ENCODE measurements around the gene CLCN7. TPM values are rescaled to one million over a fixed set of nuclear protein-coding genes. Genes with fewer than 3 reads are reported as not detected.

CLCN7 gene
- total and polyA plus RNA-seq, 2 of the 8 experiments (the other 6 are each of a cell fraction or from before 2014, with no cell fraction given): 38.6 to 81.5 TPM

DNA sequence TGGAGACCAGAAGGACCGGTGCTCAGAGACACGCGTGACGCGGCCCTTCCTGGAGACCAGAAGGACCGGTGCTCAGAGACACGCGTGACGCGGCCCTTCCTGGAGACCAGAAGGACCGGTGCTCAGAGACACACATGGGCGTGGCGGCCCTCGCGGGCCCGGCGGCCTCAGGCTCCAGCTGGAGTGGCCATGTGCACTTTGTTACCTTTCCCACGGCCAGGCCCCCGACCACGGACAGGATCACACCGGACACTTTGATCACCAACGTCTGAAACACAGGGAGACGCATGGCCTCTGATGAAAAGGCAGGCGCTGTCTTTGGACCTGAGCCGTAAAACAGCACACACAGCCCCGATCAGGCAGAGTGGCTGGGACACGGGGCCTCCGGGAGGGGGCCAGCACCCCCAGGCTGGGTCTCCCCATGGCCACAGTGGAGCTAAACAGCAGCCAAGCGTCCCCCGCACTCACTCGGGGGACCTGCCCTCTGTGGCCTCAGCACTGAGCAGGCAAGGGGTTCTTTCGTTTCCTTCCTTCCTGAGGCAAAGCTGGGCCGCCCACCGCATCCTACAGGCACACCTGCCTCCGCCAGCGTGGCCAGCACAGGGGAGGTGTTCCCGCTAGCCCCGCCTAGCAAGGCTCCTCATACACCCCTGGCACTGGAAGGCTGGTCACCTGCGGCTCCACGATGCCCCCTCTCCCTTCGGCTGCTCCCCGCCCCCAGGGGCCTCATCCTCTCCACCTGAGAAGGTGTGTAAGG, 17.2 kb downstream of the CLCN7 start (continued):
- TF ChIP-seq KDM5A (IDR thresholded peaks at IDR 0.05; ENCODE audit: low read length) (no peak), SUZ12 (IDR thresholded peaks at IDR 0.05; ENCODE audit: low read length) (no peak), JUND (IDR thresholded peaks at IDR 0.05; ENCODE audit: low read length) (no peak), GTF2F1 (IDR thresholded peaks at IDR 0.05; ENCODE audit: borderline replicate concordance, low read depth, low read length) (no peak), SAP30 (IDR thresholded peaks at IDR 0.05; ENCODE audit: insufficient read depth, insufficient replicate concordance, low read length) (no peak), POLR2A (IDR thresholded peaks at IDR 0.05; ENCODE audit: control extremely low read depth in 1 of 2, low read depth in 2 of 2, low read length in 2 of 2) (no peak), GABPA (IDR thresholded peaks at IDR 0.05; ENCODE audit: borderline replicate concordance, insufficient read depth, low read length) (no peak)
